Measurements from ENCODE around the gene DEFB125.
"Not testable (repeated sequence)": the region's sequence is repeated elsewhere in the genome, so short reads cannot be mapped to it uniquely, and the experiment has no call there.

DEFB125 gene, protein sequence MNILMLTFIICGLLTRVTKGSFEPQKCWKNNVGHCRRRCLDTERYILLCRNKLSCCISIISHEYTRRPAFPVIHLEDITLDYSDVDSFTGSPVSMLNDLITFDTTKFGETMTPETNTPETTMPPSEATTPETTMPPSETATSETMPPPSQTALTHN

DNA sequence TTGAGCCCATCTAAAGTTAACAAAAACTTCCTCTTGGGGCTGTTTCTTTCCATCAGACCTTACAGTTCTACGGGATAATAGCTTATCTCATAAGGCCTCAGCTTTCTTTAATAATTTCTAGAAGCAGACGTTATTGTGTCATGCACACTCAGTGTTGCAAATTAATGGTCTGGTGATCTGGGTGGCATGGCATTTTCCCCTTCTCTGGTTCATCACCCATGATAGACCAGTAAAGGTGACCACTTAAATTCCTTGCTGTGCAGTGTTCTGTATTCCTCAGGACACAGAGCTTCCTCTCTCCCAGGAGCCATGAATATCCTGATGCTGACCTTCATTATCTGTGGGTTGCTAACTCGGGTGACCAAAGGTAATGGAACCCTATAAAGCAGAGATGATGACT, at the start of gene DEFB125:
Gene DEFB125 (plus strand): TSS at position 272 of the 400 bp plus-strand sequence. CDS start 38 bp downstream, at position 310.
- DNase-seq = no peak

DNA sequence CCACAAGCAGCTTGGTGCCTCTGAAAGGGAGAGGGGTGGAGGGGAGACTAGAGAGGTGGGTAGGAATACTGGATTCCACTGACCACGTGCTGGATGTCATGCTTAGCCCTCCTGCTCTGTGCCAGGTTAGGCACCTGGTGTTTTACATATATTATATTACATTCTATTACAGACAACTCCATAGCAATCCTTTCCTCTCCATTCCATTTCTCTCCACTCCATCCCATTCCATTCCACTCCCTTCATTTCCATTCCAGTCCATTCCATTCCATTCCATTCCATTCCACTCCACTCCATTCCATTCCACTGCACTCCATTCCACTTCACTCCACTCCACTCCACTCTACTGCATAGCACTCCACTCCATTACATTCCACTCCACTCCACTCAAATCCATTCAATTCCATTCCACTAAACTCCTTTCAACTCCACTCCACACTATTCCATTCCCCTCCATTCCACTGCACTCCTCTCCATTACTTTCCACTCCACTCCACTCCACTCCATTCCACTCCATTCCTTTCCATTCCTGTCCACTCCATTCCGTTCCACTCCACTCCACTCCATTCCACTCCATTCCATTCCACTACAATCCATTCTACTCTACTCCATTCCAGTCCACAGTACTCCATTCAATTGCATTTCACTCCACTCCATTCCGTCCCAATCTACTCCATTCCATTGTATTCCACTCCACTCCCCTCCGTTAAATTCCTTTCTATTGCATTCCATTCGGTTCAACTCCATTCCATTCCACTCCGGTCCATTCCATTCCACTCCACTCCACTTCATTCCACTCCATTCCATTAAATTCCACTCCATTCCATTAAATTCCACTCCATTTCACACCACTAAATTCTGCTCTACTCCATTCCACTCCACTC, 27.2 kb upstream of the DEFB125 start:
- DNase-seq = no peak

DNA sequence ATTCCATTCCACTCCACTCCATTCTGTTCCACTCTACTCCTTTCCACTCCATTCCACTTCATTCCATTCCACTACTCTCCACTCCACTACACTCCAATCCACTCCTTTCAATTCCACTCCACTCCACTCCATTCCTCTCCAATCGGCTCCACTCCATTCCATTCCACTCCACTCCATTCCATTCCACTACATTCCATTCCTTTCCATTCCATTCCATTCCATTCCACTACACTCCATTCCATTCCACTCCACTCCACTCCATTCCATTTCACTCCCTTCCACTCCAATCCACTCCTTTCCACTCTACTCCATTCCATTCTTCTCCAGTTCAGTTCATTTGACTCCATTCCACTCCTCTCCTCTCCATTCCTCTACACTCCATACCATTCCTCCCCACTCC, 26.2 kb upstream of the DEFB125 start:
- DNase-seq = no peak

DNA sequence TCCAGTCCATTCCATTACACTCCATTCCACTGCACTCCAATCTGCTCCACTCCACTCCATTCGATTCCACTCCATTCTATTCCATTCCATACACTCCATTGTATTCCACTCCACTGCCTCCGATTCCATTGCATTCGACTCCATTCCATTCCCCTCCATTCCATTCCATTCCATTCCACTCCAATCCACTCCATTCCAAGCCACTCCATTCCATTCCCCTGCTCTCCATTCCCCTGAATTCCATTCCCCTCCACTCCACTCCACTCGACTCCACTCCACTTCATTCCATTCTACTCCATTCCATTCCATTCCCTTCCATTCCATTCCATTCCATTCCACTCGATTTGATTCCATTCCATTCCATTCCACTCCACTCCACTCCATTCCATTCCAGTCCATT, 25.7 kb upstream of the DEFB125 start:
- no peak for DNase-seq

DNA sequence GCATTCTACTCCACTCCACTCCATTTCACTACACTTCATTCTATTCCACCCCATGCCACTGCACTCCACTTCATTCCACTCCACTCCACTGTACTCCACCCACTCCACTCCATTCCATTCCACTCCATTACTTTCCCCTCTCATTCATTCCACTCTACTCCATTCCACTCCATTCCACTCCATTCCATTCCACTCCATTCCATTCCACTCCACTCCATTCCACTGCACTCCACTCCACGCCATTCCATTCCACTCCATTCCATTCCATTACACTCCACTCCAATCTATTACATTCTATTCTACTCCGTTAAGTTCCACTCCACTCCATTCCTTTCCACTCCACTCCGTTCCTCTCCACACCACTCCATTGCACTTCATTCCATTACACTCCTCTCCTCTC, 25.0 kb upstream of the DEFB125 start:
- no peak for DNase-seq

DNA sequence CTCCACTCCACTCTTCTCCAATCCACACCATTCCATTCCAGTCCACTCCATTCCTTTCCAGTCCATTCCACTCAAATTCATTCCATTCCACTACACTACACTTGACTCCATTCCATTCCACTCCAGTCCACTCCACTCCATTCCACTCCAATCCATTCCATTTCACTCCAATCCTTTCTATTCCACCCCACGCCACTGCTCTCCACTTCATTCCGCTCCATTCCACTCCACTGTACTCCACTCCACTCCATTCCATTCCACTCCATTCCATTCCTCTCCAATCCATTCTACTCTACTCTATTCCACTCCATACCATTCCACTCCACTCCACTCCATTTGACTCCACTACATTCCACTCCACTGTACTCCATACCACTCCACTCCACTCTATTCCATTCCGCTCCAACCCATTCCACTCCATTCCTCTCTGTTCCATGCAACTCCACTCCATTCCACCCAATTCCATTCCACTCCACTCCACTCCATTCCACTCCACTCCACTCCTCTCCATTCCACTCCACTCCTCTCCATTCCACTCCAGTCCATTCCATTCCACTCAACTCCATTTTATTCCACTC, 23.4 kb upstream of the DEFB125 start:
- no peak for DNase-seq

DNA sequence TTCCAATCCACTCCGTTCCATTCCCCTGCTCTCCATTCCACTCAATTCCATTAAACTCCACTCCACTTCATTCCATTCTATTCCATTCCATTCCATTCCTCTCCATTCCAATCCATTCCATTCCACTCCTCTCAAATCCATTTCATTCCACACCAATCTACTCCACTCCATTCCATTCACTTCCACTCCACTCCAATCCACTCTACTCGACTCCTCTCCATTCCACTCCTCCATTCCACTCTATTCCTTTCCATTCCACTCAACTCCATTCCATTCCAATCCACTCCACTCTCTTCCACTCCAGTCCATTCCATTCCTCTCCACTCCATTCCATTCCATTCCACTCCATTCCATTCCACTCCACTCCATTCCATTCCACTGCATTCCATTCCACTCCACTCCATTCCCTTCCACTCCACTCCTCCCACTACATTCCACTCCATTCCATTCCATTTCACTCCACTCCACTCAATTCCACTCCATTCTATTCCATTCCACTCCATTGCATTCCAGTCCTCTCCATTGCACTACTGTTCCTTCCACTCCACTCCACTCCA, 22.6 kb upstream of the DEFB125 start:
- DNase-seq = no peak

DNA sequence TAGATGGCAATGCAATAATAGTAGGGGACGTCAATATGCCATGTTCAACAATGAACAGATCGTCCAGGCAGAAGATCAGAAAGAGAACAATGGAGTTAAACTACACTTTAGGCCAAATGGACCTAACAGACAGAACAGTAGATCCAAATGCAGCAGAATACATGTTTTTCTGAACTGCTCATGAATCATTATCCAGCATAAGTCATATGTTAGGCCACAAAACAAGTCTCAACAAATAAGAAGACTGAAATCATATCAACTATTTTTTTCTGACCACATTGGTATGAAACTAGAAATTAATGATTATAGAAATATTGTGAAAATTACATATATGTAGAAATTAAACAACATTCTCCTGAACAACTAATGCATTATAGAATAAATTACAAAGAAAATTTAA, 10.2 kb upstream of the DEFB125 start:
- DNase-seq = no peak

DNA sequence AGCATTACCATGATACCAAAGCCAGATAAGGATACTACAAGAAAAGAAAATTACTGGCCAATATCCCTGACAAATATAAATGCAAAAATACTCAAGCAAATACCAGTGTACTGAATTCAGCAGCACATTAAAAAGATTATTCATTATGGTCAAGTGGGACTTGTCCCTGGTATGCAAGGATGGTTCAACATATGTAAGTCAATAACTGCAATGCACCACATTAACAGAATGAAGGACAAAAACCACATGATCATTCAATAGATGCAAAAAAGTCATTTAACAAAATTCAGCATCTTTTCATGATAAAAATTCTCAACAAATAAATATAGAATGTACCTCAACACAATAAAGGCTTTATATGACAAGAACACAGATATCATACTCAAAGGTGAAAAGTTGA, 9.1 kb upstream of the DEFB125 start:
- DNase-seq = no peak

DNA sequence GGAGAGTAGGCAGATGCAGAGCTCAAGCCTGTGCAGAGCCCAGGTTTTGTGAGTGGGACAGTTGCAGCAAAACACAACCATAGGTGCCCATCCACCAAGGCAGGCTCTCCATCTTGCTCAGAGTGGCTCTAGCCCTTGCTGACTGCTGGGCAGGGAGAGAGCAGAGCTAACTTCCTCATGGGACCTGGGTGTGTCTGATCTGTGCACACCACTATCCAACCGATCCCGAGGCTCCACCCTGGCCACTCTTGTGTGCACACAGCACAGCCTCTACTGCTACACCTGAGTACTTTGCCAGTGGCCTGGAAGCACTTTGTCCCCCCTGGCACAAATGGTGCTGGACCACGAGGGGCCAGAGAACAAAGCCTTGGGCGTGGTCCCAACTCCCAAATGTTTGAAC, 7.9 kb upstream of the DEFB125 start:
- no peak for DNase-seq

DNA sequence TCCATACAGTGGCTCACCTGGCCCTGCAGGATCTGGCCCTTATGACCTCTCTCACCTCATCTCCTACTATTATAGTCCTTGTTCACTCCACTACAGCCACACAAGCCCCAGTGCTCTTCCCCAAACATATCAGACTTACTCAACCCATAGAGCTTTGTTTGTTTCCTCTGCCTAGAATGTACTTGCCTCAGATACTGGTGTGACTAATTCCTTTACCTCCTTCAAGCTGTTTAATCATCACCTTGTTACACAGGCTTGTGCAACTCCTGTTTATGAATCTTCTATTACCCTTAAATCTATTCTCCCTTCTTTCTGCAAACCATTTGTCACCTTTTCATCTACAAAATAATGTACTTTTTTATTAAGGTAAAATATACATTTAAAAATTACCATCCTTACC, 3.2 kb downstream of the DEFB125 start:
- no peak for DNase-seq

DNA sequence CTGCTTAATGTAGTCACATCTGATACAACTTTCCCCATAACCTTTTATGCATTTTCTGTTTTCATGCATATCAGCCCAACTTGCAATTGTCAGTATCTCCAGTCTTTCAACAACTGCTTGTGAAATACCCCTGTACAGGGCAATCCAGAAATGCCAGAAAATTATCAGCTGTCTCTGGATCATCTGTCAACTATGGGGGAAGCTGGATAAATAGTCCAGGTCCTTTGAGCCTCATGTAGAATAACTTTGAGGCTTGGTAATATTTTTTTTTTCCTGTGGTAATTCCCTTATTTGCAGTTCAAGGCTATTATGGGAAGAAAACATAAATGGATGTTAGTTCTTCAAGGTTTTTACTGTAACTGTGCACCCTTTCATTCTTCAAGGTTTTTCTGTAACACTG, 6.2 kb downstream of the DEFB125 start:
- no peak for DNase-seq

DNA sequence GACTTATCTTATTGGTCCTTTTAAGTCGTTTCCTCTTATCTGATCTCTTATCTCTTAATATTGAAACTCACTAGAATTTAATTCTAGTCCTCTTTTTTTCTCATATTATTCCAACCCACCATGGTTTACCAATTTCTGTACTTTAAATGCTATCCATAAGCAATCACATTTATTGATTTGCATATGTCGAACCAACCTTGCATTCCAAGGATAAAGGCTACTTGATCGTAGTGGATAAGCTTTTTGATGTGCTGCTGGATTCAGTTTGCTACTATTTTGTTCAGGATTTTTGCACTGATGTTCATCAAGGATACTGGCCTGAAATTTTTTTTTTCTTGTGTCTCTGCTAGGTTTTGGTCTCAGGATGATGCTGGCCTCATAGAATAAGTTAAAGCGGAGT, 7.7 kb downstream of the DEFB125 start:
- DNase-seq = no peak

DNA sequence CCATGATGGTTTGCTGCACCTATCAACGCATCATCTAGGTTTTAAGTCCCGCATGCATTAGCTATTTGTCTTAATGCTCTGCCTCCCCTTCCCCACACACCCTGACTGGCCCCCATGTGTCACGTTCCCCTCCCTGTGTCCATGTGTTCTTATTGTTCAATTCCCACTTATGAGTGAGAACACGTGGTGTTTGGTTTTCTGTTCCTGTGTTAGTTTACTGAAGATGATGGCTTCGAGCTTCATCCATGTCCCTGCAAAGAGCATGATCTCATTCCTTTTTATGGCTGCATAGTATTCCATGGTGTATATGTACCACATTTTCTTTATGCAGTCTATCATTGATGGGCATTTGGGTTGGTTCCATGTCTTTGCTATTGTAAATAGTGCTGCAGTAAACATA, 10.2 kb downstream of the DEFB125 start:
- not testable (repeated sequence) for DNase-seq

DNA sequence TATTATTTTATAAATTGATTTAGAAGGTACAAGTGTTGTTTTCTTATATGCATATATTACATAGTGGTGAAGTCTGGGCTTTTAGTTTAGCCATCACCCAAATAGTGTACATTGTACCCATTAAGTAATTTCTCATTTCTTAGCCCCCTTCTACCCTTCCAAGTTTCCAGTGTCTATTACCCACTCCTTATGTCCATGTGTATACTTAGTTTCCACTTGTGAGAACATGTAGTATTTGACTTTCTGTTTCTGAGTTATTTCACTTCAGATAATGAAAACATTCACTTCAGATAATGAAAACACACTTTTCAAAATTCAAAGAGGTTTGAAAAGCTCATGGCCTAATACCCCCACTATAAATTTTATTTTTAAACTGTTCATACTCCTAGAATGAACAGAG, 14.5 kb downstream of the DEFB125 start:
- DNase-seq = no peak

DNA sequence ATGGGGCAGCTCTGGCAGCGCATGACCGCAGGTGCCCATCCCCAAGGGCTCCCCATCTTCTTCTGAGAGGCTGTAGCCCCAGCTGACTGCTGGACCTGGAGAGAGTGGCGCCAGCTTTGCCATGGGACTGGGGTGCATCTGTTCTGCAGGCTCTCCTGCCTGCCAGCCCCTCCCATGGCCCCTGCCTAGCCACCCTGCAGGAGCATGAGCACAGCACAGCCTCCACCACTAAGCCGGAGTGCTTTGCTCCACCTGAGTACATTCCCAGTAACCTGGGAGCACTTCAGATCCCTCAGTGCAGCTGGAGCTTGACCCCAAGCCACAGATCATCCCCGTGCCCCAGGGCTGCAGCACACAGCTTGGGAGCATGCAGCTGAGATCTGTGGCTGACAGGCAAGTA, 16.0 kb downstream of the DEFB125 start:
- no peak for DNase-seq

DNA sequence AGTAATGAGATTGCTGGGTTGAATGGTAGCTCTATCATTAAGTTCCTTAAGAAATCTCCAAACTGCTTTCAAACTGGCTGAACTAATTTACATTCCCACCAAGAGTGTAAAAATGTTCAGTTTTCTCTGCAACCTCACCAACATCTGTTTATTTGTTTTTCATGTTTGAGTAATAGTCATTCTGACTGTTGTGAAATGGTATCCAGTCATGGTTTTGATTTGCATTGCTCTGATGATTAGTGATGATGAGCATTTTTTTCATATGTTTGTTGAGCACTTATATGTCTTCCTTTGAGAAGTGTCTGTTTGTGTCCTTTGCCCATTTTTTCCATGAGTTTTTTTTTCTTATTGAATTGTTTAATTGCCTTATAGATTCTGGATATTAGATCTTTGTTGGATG, 24.9 kb downstream of the DEFB125 start:
- no peak for DNase-seq

DNA sequence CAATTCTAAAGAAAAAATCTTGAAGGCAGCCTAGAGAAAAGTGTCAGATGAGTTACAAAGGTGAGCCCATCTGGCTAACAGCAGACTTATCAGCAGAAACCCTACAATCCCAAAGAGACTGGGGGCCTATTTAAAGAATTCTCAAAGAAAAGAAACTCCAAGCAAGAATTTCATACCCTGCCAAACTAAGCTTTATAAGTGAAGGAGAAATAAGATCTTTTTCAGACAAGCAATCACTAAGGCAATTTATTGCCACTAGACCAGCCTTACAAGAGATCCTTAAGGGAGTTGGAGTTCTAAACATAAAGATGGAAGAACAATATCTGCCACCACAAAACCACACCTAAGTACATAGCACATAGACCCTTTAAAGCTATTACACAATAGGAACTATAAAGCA, 30.0 kb downstream of the DEFB125 start:
- DNase-seq = no peak

DNA sequence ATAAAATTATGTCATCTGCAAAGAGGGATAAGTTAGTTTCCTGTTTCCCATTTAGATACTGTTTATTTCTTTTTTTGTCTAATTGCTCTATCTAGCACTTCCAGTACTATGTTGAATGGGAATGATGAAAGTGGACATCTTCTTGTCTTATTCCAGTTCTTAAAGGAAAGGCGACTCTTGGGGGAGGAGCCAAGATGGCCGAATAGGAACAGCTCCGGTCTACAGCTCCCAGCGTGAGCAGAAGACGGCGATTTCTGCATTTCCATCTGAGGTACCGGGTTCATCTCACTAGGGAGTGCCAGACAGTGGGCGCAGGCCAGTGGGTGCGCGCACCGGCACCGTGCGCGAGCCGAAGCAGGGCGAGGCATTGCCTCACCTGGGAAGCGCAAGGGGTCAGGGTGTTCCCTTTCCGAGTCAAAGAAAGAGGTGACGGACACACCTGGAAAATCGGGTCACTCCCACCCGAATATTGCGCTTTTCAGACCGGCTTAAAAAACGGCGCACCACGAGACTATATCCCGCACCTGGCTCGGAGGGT, 42.4 kb downstream of the DEFB125 start:
- DNase-seq = not testable (repeated sequence)

DNA sequence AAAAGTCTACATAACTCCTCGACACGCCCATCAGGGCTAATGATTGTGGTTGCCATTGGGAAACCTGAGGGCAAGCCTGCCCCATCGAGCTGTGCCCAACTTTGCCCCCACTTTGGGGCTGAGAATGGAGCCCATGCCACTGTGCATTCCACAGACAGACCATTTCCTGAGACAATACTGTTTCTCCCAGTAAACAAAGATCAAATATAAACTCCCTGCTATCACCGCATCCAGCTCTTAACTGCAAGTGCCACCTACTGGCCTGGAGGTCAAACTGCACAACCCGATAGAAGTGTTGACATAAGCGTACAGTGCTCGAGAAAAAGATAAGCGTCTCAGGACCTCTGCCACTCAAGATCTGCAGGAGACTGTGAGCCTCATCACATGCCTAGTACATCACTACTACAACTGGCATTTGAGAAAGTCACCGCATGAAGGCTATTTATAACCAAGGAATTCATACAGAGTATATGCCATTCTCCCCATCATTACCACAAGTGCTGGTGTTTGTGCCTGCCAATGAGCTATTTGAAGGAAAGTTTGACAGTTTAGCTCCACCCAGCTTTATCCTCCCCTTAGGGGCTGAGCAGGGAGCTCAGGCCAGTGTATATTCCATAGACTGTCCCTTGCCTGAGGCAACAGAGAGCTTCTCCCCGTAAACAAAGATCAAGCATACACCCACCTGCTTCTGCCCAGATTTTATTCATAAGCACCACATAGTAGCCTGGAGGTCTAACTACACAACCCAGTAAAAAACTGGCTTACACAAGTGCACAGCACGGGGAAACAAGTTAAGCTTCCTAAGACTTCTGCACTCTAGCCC, 50.4 kb downstream of the DEFB125 start:
- DNase-seq = peak; percentile 32

DNA sequence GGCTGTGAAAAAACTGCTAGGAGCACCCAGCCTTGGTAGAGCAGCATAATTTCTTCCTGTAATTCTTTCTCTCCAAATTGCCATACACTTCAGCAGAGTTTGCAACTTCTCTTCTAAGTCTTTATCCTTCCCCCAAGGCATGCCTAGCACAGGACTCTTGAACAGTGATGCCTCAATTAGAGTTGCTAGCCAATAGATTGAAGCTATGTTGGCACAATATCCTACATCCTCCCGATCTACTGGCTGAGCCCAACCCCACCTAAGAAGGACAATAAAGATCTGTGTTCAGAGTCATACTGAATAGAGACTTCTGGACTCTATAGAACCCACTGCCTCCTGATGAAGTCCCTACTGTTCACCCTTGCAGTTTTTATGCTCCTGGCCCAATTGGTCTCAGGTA, 54.8 kb downstream of the DEFB125 start, which contains the start of gene DEFB126:
Gene DEFB126 (plus strand): TSS at position 301 of the 400 bp plus-strand sequence. CDS start 39 bp downstream, at position 340.
- no peak for DNase-seq

DNA sequence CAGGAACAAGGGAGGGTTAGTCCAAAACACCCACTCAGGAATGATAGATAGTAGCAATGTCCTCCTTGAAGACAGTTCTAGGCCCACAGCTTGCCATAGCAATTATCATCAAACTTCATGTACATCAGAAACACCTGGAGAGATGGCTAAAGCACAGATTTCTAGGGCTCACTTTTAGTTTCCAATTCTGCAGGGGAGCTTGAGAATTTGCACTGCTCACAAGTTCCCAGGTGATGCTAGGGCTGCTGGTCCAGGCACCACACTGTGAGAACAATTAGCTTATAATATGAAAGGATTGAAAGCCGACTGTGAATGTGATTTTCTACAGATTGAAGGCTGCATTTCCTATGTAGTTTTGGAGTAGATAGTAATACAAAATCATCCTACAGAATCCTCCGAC, 58.4 kb downstream of the DEFB125 start:
- no peak for DNase-seq
